ENCODE results near the gene NOXA1.
"Not testable (repeated sequence)": the region's sequence is repeated elsewhere in the genome, so short reads cannot be mapped to it uniquely, and the experiment has no call there.

GRCh38 chr9:137378688-137379410, 44.3 kb upstream of the NOXA1 start:
- not testable (repeated sequence) for TF ChIP-seq CTCF, POLR2A (IDR thresholded peaks at IDR 0.05)

Measured in lower leg skin (tissue), 3 donors.